Endothelial cell of umbilical vein (primary cell): ENCODE data around the gene NUTF2.

Experiments used
- FOS ChIP-seq: IDR thresholded peaks from 2 replicates; pipeline ENCODE4 v1.6.1; 2011; ENCODE audit warnings: mild to moderate bottlenecking, low read length, moderate library complexity, borderline replicate concordance; ENCODE audit not compliant: insufficient read depth
- GATA2 ChIP-seq: IDR thresholded peaks from 2 replicates; pipeline ENCODE4 v1.7.0; 2011; ENCODE audit warnings: low read depth, mild to moderate bottlenecking, moderate library complexity, mixed read lengths, low read length; ENCODE audit not compliant: insufficient read length, insufficient read depth
- MYC ChIP-seq: IDR thresholded peaks from one replicate; pipeline ENCODE4 v1.6.1; 2011; ENCODE audit warnings: mild to moderate bottlenecking, low read depth, low read length
- POLR2A ChIP-seq: IDR thresholded peaks from 2 replicates; pipeline ENCODE4 v1.6.1; 2012; ENCODE audit warnings: low read depth, mild to moderate bottlenecking, control low read depth, low read length
- POLR2AphosphoS5 ChIP-seq: IDR thresholded peaks from 2 replicates; pipeline ENCODE4 v1.6.1; 2012; ENCODE audit warnings: low read depth, mild to moderate bottlenecking, control low read depth, low read length, moderate library complexity; ENCODE audit not compliant: insufficient read depth
- TF ChIP-seq, protein P1 (sequence below), 2 donors: IDR thresholded peaks; 1 replicate in 1 of 2; 2 replicates in 1 of 2; pipeline ENCODE4 v1.5.1; 2011; ENCODE audit warnings: low read length in 2 of 2, mild to moderate bottlenecking in 2 of 2, moderate library complexity in 2 of 2, control low read depth in 1 of 2, inconsistent platforms in 1 of 2, low read depth in 1 of 2; ENCODE audit not compliant: insufficient read depth in 1 of 2; ENCODE audit errors: extremely low read depth in 1 of 2
- TF ChIP-seq, protein P2 (sequence below): IDR thresholded peaks from 2 replicates; pipeline ENCODE4 v1.6.1; 2011; ENCODE audit not compliant: insufficient read depth, insufficient read length

DNA sequence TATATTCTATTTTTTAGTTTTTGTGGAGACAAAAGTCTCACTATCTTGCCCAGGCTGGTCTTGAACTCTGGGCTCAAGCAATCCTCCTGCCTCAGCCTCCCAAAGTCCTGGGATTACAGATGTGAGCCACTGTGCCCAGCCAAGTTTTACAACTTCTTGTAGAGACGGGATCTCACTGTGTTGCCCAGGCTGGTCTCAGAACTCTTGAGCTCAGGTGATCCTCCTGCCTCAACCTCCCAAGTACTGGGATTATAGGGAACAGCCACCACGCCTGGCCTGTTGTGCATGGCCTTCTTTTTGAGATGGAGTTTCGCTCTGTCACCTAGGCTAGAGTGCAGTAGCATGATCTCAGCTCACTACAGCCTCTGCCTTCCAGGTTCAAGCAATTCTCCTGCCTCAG is 6.9 kb downstream of the NUTF2 start:
- no peak for TF ChIP-seq FOS
- TF ChIP-seq, protein P1, sequence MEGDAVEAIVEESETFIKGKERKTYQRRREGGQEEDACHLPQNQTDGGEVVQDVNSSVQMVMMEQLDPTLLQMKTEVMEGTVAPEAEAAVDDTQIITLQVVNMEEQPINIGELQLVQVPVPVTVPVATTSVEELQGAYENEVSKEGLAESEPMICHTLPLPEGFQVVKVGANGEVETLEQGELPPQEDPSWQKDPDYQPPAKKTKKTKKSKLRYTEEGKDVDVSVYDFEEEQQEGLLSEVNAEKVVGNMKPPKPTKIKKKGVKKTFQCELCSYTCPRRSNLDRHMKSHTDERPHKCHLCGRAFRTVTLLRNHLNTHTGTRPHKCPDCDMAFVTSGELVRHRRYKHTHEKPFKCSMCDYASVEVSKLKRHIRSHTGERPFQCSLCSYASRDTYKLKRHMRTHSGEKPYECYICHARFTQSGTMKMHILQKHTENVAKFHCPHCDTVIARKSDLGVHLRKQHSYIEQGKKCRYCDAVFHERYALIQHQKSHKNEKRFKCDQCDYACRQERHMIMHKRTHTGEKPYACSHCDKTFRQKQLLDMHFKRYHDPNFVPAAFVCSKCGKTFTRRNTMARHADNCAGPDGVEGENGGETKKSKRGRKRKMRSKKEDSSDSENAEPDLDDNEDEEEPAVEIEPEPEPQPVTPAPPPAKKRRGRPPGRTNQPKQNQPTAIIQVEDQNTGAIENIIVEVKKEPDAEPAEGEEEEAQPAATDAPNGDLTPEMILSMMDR (IDR thresholded peaks at IDR 0.05; ENCODE audit: extremely low read depth in 1 of 2, insufficient read depth in 1 of 2, low read depth in 1 of 2, low read length in 2 of 2), result no peak
- TF ChIP-seq GATA2, result no peak
- TF ChIP-seq, protein P2, sequence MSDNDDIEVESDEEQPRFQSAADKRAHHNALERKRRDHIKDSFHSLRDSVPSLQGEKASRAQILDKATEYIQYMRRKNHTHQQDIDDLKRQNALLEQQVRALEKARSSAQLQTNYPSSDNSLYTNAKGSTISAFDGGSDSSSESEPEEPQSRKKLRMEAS, result no peak
- TF ChIP-seq MYC, result no peak
- no peak for TF ChIP-seq POLR2A
- no peak for TF ChIP-seq POLR2AphosphoS5
